ENCODE results near the gene SH2B3.

The SH2B3 gene

DNA sequence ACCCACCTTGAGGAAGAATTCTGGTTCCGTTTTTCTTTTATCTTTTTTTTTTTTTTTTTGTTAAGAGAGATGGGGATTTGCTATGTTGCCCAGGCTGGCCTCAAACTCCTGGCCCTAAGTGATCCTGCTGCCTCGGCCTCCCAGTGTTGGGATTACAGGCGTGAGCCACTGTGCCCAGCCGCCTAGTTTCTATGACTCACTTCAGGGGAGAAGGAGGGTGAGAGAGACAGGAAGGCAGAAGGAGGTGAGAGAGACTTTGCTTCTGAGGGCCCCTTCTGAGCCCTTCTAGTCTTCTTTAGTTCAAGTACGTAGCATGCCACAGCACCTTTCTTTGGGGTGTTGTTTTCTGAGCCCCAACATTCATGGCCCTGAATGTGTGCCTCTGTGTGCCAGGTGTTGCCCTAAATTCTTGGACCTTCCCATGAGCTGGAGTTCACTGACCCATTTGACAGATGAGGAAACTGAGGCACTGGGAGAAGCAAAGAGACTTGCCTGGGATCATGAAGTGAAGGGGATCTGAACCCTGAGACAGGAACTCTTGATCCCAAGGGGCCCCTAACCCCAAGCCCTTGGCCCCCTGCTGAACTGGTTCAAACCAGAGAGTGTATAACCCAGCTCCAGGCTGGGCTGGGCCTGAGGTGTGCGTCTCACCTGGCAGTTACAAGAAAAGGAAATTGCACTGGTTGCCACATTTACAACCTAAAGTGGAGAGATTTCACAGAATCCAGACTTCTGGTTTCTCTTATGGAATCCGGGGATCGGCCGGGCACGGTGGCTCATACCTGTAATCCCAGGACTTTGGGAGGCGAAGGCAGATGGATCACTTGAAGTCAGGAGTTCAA is 20.8 kb downstream of the SH2B3 start:
- H2AFZ ChIP-seq (ENCODE audit: low read length) = no peak overlapping the region
- peaks cover 18% of the 10 kb centered on the region for H3K4me1 ChIP-seq (ENCODE audit: low read length)
- H3K9me2 ChIP-seq (replicated peaks; ENCODE audit: insufficient read depth, low read length) = no peaks in the 10 kb centered on the region
- no peaks in the 10 kb centered on the region for H3F3A ChIP-seq (ENCODE audit: insufficient read depth, low read length)
- DNase-seq = no peak
- no peak overlapping the region for H3K27ac ChIP-seq (ENCODE audit: low read length)
- no peaks in the 10 kb centered on the region for H3K27me3 ChIP-seq (replicated peaks; ENCODE audit: insufficient read depth, low read length)
- H3K36me3 ChIP-seq (replicated peaks; ENCODE audit: insufficient read depth, low read length) = no peaks in the 10 kb centered on the region
- TF ChIP-seq EZH2phosphoT487 (IDR thresholded peaks at IDR 0.05; ENCODE audit: low read length) = no peak
- TF ChIP-seq, protein P1, sequence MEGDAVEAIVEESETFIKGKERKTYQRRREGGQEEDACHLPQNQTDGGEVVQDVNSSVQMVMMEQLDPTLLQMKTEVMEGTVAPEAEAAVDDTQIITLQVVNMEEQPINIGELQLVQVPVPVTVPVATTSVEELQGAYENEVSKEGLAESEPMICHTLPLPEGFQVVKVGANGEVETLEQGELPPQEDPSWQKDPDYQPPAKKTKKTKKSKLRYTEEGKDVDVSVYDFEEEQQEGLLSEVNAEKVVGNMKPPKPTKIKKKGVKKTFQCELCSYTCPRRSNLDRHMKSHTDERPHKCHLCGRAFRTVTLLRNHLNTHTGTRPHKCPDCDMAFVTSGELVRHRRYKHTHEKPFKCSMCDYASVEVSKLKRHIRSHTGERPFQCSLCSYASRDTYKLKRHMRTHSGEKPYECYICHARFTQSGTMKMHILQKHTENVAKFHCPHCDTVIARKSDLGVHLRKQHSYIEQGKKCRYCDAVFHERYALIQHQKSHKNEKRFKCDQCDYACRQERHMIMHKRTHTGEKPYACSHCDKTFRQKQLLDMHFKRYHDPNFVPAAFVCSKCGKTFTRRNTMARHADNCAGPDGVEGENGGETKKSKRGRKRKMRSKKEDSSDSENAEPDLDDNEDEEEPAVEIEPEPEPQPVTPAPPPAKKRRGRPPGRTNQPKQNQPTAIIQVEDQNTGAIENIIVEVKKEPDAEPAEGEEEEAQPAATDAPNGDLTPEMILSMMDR (IDR thresholded peaks at IDR 0.05; ENCODE audit: low read length) = no peak
- no peak for TF ChIP-seq EZH2 (optimal IDR thresholded peaks at IDR 0.05; ENCODE audit: low read depth, low read length)
- no peaks in the 10 kb centered on the region for H4K20me1 ChIP-seq (ENCODE audit: insufficient read depth, low read length)
- H3K9ac ChIP-seq (ENCODE audit: low read length) = no peak overlapping the region
- no peak overlapping the region for H3K4me3 ChIP-seq (ENCODE audit: low read length)
- no peak overlapping the region for H3K4me2 ChIP-seq (ENCODE audit: low read depth, low read length)
- peaks cover 5% of the 10 kb centered on the region for H3K79me2 ChIP-seq (ENCODE audit: low read length)
- no peaks in the 10 kb centered on the region for H3K9me3 ChIP-seq (replicated peaks; ENCODE audit: insufficient read depth, low read length)

DNA sequence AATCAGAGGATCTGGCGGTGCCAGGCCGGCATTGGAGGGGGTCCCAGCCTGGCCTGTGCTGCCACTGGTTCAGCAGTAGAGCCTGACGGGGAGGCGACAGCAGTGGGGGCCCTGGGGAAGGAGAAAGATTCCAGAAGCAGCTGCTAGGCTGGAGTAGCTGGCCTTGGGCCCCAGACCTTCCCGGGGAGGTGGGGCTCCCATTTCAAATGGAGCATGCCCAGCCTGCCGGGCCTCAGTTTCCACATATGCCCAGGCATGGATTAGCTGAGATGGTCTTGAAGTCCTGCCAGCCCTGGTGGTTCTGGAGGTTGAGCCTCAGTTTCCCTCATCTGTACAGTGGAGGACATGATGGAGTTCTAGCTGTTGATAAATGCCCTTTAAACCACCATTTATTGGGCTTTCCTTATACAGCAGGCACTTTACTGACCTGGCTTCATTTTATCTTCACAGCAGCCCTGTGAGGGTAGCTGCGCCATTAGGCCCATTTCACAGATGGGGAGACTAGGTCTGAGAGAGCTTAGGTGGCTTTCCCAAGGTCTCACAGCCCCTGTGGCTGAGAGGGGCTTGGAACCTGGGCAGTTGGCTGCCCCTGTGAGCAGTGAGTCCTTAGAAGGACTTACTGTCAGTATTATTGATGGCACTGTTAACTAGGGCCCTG is 21.8 kb downstream of the SH2B3 start:
- peaks cover 8% of the 10 kb centered on the region for H3K79me2 ChIP-seq (ENCODE audit: low read length)
- no peak overlapping the region for H3K4me3 ChIP-seq (ENCODE audit: low read length)
- H3K36me3 ChIP-seq (replicated peaks; ENCODE audit: insufficient read depth, low read length) = no peaks in the 10 kb centered on the region
- no peaks in the 10 kb centered on the region for H3K9me2 ChIP-seq (replicated peaks; ENCODE audit: insufficient read depth, low read length)
- no peak for TF ChIP-seq EZH2 (optimal IDR thresholded peaks at IDR 0.05; ENCODE audit: low read depth, low read length)
- TF ChIP-seq EZH2phosphoT487 (IDR thresholded peaks at IDR 0.05; ENCODE audit: low read length) = no peak
- TF ChIP-seq, protein P1 (IDR thresholded peaks at IDR 0.05; ENCODE audit: low read length) = no peak
- no peak overlapping the region for H2AFZ ChIP-seq (ENCODE audit: low read length)
- H4K20me1 ChIP-seq (ENCODE audit: insufficient read depth, low read length) = no peaks in the 10 kb centered on the region
- no peak for DNase-seq
- no peak overlapping the region for H3K4me2 ChIP-seq (ENCODE audit: low read depth, low read length)
- no peaks in the 10 kb centered on the region for H3K9me3 ChIP-seq (replicated peaks; ENCODE audit: insufficient read depth, low read length)
- H3K4me1 ChIP-seq (ENCODE audit: low read length) = peaks cover 22% of the 10 kb centered on the region
- H3K27ac ChIP-seq (ENCODE audit: low read length) = no peak overlapping the region
- no peak overlapping the region for H3K9ac ChIP-seq (ENCODE audit: low read length)
- H3K27me3 ChIP-seq (replicated peaks; ENCODE audit: insufficient read depth, low read length) = no peaks in the 10 kb centered on the region
- no peaks in the 10 kb centered on the region for H3F3A ChIP-seq (ENCODE audit: insufficient read depth, low read length)

DNA sequence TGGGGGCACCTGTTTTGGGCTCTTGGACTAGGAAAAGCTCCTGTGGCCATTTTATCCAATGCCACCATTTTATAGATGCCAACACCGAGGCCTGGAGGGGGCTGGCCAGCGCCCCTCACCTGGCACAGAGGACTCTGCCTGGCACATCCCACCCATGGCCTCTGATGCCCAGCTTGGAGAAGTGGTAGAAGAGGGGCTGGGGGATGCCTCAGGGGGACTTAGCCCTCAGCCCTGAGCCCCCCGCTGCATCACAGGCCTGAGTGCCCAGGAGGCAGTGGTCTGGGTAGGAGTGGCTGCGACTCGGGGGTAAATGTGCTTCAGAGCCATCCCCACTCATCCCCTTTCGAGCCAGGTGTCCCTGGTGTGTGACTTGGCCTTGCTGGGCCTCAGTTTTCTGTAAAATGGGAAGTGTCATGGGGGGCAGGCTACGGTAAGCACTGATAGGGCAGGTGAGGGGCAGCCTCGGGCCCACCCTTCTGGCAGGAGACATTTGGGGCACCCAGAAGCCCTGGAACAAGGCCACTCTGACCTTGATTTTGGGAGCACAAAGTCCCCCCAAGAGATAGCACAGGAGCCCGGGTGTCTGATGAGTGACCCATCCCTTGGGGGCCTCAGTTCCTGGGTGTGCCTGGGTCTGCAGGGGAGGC is 22.5 kb downstream of the SH2B3 start:
- Histone ChIP-seq H2AFZ (ENCODE audit: low read length) (no peak overlapping the region), H3K4me3 (ENCODE audit: low read length) (no peak overlapping the region), H3K4me1 (ENCODE audit: low read length) (peaks cover 24% of the 10 kb centered on the region), H3K27ac (ENCODE audit: low read length) (no peak overlapping the region), H3K36me3 (replicated peaks; ENCODE audit: insufficient read depth, low read length) (no peaks in the 10 kb centered on the region), H3K27me3 (replicated peaks; ENCODE audit: insufficient read depth, low read length) (no peaks in the 10 kb centered on the region), H3K9me2 (replicated peaks; ENCODE audit: insufficient read depth, low read length) (no peaks in the 10 kb centered on the region), H3K4me2 (ENCODE audit: low read depth, low read length) (no peak overlapping the region), H3K79me2 (ENCODE audit: low read length) (peaks cover 8% of the 10 kb centered on the region), H3K9ac (ENCODE audit: low read length) (no peak overlapping the region), H4K20me1 (ENCODE audit: insufficient read depth, low read length) (no peaks in the 10 kb centered on the region), H3K9me3 (replicated peaks; ENCODE audit: insufficient read depth, low read length) (no peaks in the 10 kb centered on the region), H3F3A (ENCODE audit: insufficient read depth, low read length) (0 out of 2 replicates have a peak, but pooled peaks cover under 1% of the 10 kb centered on the region)
- DNase-seq = no peak
- TF ChIP-seq EZH2 (optimal IDR thresholded peaks at IDR 0.05; ENCODE audit: low read depth, low read length) (no peak), EZH2phosphoT487 (IDR thresholded peaks at IDR 0.05; ENCODE audit: low read length) (no peak)
- TF ChIP-seq, protein P1 (IDR thresholded peaks at IDR 0.05; ENCODE audit: low read length) = no peak
